Endothelial cell of umbilical vein (primary cell): Measurements from ENCODE around the gene EIF2B4.

Source experiments
- CTCF ChIP-seq, 2 donors: IDR thresholded peaks; 1 replicate in 1 of 2; 2 replicates in 1 of 2; pipeline ENCODE4 v1.5.1; 2011; ENCODE audit warnings: low read length in 2 of 2, mild to moderate bottlenecking in 2 of 2, moderate library complexity in 2 of 2, control low read depth in 1 of 2, inconsistent platforms in 1 of 2, low read depth in 1 of 2; ENCODE audit not compliant: insufficient read depth in 1 of 2; ENCODE audit errors: extremely low read depth in 1 of 2
- EZH2 ChIP-seq: IDR thresholded peaks from 2 replicates; pipeline ENCODE4 v1.6.1; 2012; ENCODE audit warnings: borderline replicate concordance, low read depth, mild to moderate bottlenecking, moderate library complexity, low read length, inconsistent platforms; ENCODE audit not compliant: severe bottlenecking
- FOS ChIP-seq: IDR thresholded peaks from 2 replicates; pipeline ENCODE4 v1.6.1; 2011; ENCODE audit warnings: mild to moderate bottlenecking, low read length, moderate library complexity, borderline replicate concordance; ENCODE audit not compliant: insufficient read depth
- GATA2 ChIP-seq: IDR thresholded peaks from 2 replicates; pipeline ENCODE4 v1.7.0; 2011; ENCODE audit warnings: low read depth, mild to moderate bottlenecking, moderate library complexity, mixed read lengths, low read length; ENCODE audit not compliant: insufficient read length, insufficient read depth
- JUN ChIP-seq: IDR thresholded peaks from 2 replicates; pipeline ENCODE4 v1.6.1; 2011; ENCODE audit warnings: borderline replicate concordance, low read depth; ENCODE audit not compliant: insufficient read length, insufficient read depth
- MAX ChIP-seq: IDR thresholded peaks from 2 replicates; pipeline ENCODE4 v1.6.1; 2011; ENCODE audit not compliant: insufficient read depth, insufficient read length
- POLR2A ChIP-seq: IDR thresholded peaks from 2 replicates; pipeline ENCODE4 v1.6.1; 2012; ENCODE audit warnings: low read depth, mild to moderate bottlenecking, control low read depth, low read length
- POLR2AphosphoS5 ChIP-seq: IDR thresholded peaks from 2 replicates; pipeline ENCODE4 v1.6.1; 2012; ENCODE audit warnings: low read depth, mild to moderate bottlenecking, control low read depth, low read length, moderate library complexity; ENCODE audit not compliant: insufficient read depth

GRCh38 chr2:27372937-27373336 is 2.8 kb upstream of the EIF2B4 start:
- TF ChIP-seq POLR2AphosphoS5, result no peak
- TF ChIP-seq EZH2, result no peak
- TF ChIP-seq CTCF (IDR thresholded peaks at IDR 0.05; ENCODE audit: extremely low read depth in 1 of 2, insufficient read depth in 1 of 2, low read depth in 1 of 2, low read length in 2 of 2), result no peak
- no peak for TF ChIP-seq FOS
- TF ChIP-seq POLR2A, result no peak
- no peak for TF ChIP-seq MAX
- no peak for TF ChIP-seq JUN
- TF ChIP-seq GATA2, result no peak
